ENCODE measurements around the gene PAGE1. TPM values are rescaled to one million over a fixed set of nuclear protein-coding genes. Genes with fewer than 3 reads are reported as not detected.

PAGE1 gene
- total and polyA plus RNA-seq, 12 donors = not detected

DNA sequence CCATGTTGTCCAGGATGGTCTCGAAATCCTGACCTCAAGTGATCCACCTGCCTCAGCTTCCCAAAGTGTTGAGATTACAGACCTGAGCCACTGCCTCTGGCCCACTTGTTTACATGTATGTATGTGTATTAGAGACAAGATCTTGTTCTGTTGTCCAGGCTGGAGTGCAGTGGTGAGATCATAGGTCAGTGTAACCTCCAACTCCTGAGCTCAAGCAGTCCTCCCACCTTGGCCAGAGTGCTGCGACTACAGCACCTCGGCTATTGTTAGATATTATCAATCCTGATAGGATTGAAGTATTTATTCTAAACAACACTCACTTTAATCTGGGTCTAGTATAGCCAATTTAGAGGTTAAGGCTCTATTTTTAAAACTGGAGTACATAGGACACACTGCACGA lies 36.0 kb downstream of the PAGE1 start:
- no peaks in the 10 kb centered on the region for H3K4me1 ChIP-seq (replicated peaks in 1 of 2)
- 55 to 72% (median 68%) methylated on average over 4 of the region's 4 CpGs for WGBS, 4 donors
- intact Hi-C loops (cut with DNase I) = no loop called here
- H3K27ac ChIP-seq = no peak overlapping the region
- DNase-seq = no peak
- no peaks in the 10 kb centered on the region for H3K36me3 ChIP-seq (replicated peaks in 1 of 2)
- TF ChIP-seq, protein P1, sequence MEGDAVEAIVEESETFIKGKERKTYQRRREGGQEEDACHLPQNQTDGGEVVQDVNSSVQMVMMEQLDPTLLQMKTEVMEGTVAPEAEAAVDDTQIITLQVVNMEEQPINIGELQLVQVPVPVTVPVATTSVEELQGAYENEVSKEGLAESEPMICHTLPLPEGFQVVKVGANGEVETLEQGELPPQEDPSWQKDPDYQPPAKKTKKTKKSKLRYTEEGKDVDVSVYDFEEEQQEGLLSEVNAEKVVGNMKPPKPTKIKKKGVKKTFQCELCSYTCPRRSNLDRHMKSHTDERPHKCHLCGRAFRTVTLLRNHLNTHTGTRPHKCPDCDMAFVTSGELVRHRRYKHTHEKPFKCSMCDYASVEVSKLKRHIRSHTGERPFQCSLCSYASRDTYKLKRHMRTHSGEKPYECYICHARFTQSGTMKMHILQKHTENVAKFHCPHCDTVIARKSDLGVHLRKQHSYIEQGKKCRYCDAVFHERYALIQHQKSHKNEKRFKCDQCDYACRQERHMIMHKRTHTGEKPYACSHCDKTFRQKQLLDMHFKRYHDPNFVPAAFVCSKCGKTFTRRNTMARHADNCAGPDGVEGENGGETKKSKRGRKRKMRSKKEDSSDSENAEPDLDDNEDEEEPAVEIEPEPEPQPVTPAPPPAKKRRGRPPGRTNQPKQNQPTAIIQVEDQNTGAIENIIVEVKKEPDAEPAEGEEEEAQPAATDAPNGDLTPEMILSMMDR (IDR thresholded peaks at IDR 0.05) = no peak
- no peak for TF ChIP-seq POLR2A (IDR thresholded peaks at IDR 0.05)
- no peak overlapping the region for H3K4me3 ChIP-seq
- H3K9me3 ChIP-seq (replicated peaks in 1 of 3) = no peaks in the 10 kb centered on the region
- peaks cover 9% of the 10 kb centered on the region for H3K27me3 ChIP-seq

- Histone ChIP-seq H3K4me1 (replicated peaks in 1 of 2) (no peaks in the 10 kb centered on the region), H3K27ac (no peak overlapping the region), H3K27me3 (peaks cover 3% of the 10 kb centered on the region), H3K9me3 (replicated peaks in 1 of 3) (no peaks in the 10 kb centered on the region), H3K4me3 (no peak overlapping the region), H3K36me3 (replicated peaks in 1 of 2) (no peaks in the 10 kb centered on the region)
- DNase-seq = no peak
- intact Hi-C loops (cut with DNase I) = no loop called here
- no peak for TF ChIP-seq POLR2A (IDR thresholded peaks at IDR 0.05)
- TF ChIP-seq, protein P1 (IDR thresholded peaks at IDR 0.05) = no peak
- 67 to 76% (median 76%) methylated on average over 3 of the region's 3 CpGs for WGBS, 4 donors
Measured at GRCh38 chrX:49656533-49656932, 39.3 kb downstream of the PAGE1 start.

DNA sequence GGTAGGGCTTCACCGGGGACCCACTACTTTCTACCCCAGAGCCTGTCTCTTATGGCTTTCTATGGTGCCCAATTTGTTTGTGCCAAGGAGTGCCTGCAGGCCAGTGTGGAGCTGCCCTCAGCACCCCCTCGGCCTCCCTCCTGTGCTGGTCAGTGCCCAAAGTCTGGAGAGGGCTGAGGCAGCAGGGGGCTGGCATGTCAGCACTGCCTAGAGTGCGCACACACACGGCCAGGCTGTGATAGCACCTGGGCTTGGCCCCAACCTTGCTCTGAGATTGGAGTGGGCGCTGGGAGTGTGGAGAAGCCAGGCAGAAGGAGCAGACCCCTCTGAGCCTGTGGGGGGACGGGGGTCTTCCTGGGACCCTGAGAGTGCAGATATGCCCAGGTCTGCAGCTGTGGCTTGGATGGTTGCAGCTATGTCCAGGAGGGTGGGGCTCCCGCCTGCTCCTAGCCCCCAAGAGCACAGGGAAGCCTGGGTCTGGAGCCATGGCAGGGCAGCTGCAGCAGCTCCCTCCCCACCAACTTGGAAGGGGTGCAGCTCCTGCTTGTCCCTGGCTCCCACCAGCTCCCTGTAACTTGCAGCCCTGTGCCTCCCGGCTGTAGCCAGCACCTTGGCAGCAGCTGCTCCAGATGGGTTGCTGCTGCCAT lies 50.7 kb downstream of the PAGE1 start:
- intact Hi-C loops (cut with DNase I) = no loop called here
- no peak overlapping the region for H3K4me3 ChIP-seq

More for the DNA sequence above, 50.7 kb downstream of the PAGE1 start:
- no peak for TF ChIP-seq POLR2A (IDR thresholded peaks at IDR 0.05)
- TF ChIP-seq, protein P1 (IDR thresholded peaks at IDR 0.05) = no peak
- no peak for DNase-seq
- Histone ChIP-seq H3K4me1 (replicated peaks in 1 of 2) (no peaks in the 10 kb centered on the region), H3K9me3 (replicated peaks in 1 of 3) (no peaks in the 10 kb centered on the region), H3K27me3 (peaks cover 35% of the 10 kb centered on the region), H3K27ac (no peak overlapping the region), H3K36me3 (replicated peaks in 1 of 2) (no peaks in the 10 kb centered on the region)
- WGBS, 4 donors = 56 to 100% (median 80%) methylated on average over 1 to 8 of the region's 8 CpGs

Other genes starting within 250 kb of the PAGE1 start
- not detected for gene GAGE12C, start 163.8 kb downstream of the PAGE1 start, total RNA-seq
- gene GAGE12C, start 163.8 kb downstream of the PAGE1 start, polyA plus RNA-seq = not detected
- gene GAGE12D, start 154.3 kb downstream of the PAGE1 start, total RNA-seq = not detected
- gene GAGE12D, start 154.3 kb downstream of the PAGE1 start, polyA plus RNA-seq = not detected
- gene GAGE12E, start 144.7 kb downstream of the PAGE1 start, total RNA-seq = not detected
- not detected for gene GAGE12E, start 144.7 kb downstream of the PAGE1 start, polyA plus RNA-seq
- 1 to 10 TPM in 1 of 9 donors, under 1 TPM in 1, not detected in 7; 0.57 to 1.1 TPM for gene GAGE12F, start 135.1 kb downstream of the PAGE1 start, total RNA-seq
- not detected for gene GAGE12F, start 135.1 kb downstream of the PAGE1 start, polyA plus RNA-seq
- under 1 TPM in 1 of 9 donors, not detected in 8; 0.57 TPM for gene GAGE12G, start 125.6 kb downstream of the PAGE1 start, total RNA-seq
- not detected for gene GAGE12G, start 125.6 kb downstream of the PAGE1 start, polyA plus RNA-seq
- not detected for gene GAGE12H, start 116.0 kb downstream of the PAGE1 start, total RNA-seq
- gene GAGE12H, start 116.0 kb downstream of the PAGE1 start, polyA plus RNA-seq = not detected
- gene GAGE2A, start 106.5 kb downstream of the PAGE1 start, total RNA-seq = under 1 TPM in 2 of 9 donors, not detected in 7; 0.57 to 0.69 TPM
- gene GAGE2A, start 106.5 kb downstream of the PAGE1 start, polyA plus RNA-seq = not detected
- not detected for gene GAGE1, start 97.0 kb downstream of the PAGE1 start, total RNA-seq
- not detected for gene GAGE1, start 97.0 kb downstream of the PAGE1 start, polyA plus RNA-seq
- gene PAGE4, start 133.3 kb upstream of the PAGE1 start, total RNA-seq = 1 to 10 TPM in 2 of 9 donors, under 1 TPM in 1, not detected in 6; 0.83 to 3.9 (median 1.3) TPM
- 1 to 10 TPM; 2.6 to 9.7 (median 5.4) TPM for gene PAGE4, start 133.3 kb upstream of the PAGE1 start, polyA plus RNA-seq
- gene USP27X, start 183.5 kb upstream of the PAGE1 start, total RNA-seq = 1 to 10 TPM; 1.9 to 8.5 (median 3.6) TPM
- 1 to 10 TPM; 1.6 to 6.0 (median 2.2) TPM for gene USP27X, start 183.5 kb upstream of the PAGE1 start, polyA plus RNA-seq
- gene CLCN5, start 226.6 kb upstream of the PAGE1 start, total RNA-seq = 10 to 100 TPM in 3 of 9 donors, 1 to 10 TPM in 6; 3.3 to 17.3 (median 9.5) TPM
- 1 to 10 TPM; 4.0 to 6.1 (median 5.8) TPM for gene CLCN5, start 226.6 kb upstream of the PAGE1 start, polyA plus RNA-seq